T47D (cell line): ENCODE data around the gene SLC45A1.
A peak's percentile ranks its signal among the peaks of the same experiment; 100 is the strongest.

Source experiments
- DNase-seq, 2 experiments: peaks; one replicate each; pipeline versions ENCODE4 v3.0.0 to v3.0.0-alpha.2; 2011 to 2012; ENCODE audit warnings: low read depth in 1 of 2, low spot score in 1 of 2
- JUND ChIP-seq: IDR thresholded peaks from 2 replicates; pipeline ENCODE4 v1.6.1; 2012; ENCODE audit warnings: low read depth
- in situ Hi-C: cut with HindIII; loops from 2 replicates; pipeline ENCODE4 v1.10.0; 2016; ENCODE audit warnings: low sequenced_read_pairs, low pct_unique_long_range_greater_than_20kb

SLC45A1 gene

GRCh38 chr1:8294170-8294697 is 23.7 kb upstream of the SLC45A1 start:
- no peak for DNase-seq
- in situ Hi-C loops: no loop called here
- no peak for TF ChIP-seq JUND

GRCh38 chr1:8297245-8297644 is 20.7 kb upstream of the SLC45A1 start:
- in situ Hi-C loops: no loop called here
- DNase-seq: no peak
- no peak for TF ChIP-seq JUND

- in situ Hi-C loops: no loop called here
- no peak for TF ChIP-seq JUND
These were observed 18.0 kb upstream of the SLC45A1 start for GRCh38 chr1:8299963-8300362.

GRCh38 chr1:8302081-8302956 is 15.6 kb upstream of the SLC45A1 start:
- no peak for DNase-seq
- in situ Hi-C loops: no loop called here
- TF ChIP-seq JUND: no peak

More at GRCh38 chr1:8299963-8300362, 18.0 kb upstream of the SLC45A1 start:
- no peak for DNase-seq

GRCh38 chr1:8303141-8303540 is 14.8 kb upstream of the SLC45A1 start:
- no peak for TF ChIP-seq JUND
- in situ Hi-C loops: no loop called here
- no peak for DNase-seq

- no peak for DNase-seq
- no peak for TF ChIP-seq JUND
- in situ Hi-C loops: no loop called here
These were observed 14.0 kb upstream of the SLC45A1 start for GRCh38 chr1:8303876-8304275.

GRCh38 chr1:8307628-8308027 is 10.3 kb upstream of the SLC45A1 start:
- no peak for DNase-seq
- in situ Hi-C loops: no loop called here
- TF ChIP-seq JUND: no peak

- in situ Hi-C loops: no loop called here
- no peak for DNase-seq
- TF ChIP-seq JUND: no peak
These were observed 6.7 kb upstream of the SLC45A1 start for GRCh38 chr1:8311068-8311718.

- no peak for DNase-seq
- in situ Hi-C loops: no loop called here
- no peak for TF ChIP-seq JUND
These were observed 5.4 kb upstream of the SLC45A1 start for GRCh38 chr1:8312235-8313218.

GRCh38 chr1:8313231-8313630 is 4.7 kb upstream of the SLC45A1 start:
- no peak for TF ChIP-seq JUND
- DNase-seq: no peak
- in situ Hi-C loops: no loop called here

- in situ Hi-C loops: no loop called here
- TF ChIP-seq JUND: no peak
- DNase-seq: peak; percentile 69 to 78
These were observed 3.3 kb upstream of the SLC45A1 start for GRCh38 chr1:8314346-8315280.
